GM19463 (cell line): Measurements from ENCODE around the gene CHTF18.

Experiments
- ATAC-seq: cut with Tn5 transposase; IDR thresholded peaks from one replicate; pipeline ENCODE4 v1.9.1; 2021; ENCODE audit warnings: mild to moderate bottlenecking, moderate library complexity; ENCODE audit not compliant: unreplicated experiment

Gene CHTF18

DNA sequence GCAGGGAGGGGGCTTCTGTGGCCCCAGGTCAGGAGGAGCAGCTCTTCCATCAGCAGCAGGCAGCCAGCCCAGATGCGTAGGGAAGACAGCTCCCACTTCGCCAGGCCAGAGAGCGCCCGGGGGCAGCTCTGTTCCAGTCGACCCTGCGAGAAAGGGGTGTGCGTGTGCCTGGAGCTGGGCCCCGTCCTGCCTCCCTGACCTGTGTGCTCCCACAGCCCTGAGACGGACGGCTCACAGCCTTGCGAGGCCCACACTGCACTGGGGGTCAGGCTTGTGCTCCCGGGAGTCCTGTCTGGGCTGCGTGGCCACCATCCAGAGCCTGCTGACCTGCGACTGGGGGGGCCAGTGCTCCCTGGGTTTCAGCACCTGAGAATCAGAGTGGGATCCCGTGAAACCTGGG lies 28.4 kb upstream of the CHTF18 start:
- no peak for ATAC-seq

DNA sequence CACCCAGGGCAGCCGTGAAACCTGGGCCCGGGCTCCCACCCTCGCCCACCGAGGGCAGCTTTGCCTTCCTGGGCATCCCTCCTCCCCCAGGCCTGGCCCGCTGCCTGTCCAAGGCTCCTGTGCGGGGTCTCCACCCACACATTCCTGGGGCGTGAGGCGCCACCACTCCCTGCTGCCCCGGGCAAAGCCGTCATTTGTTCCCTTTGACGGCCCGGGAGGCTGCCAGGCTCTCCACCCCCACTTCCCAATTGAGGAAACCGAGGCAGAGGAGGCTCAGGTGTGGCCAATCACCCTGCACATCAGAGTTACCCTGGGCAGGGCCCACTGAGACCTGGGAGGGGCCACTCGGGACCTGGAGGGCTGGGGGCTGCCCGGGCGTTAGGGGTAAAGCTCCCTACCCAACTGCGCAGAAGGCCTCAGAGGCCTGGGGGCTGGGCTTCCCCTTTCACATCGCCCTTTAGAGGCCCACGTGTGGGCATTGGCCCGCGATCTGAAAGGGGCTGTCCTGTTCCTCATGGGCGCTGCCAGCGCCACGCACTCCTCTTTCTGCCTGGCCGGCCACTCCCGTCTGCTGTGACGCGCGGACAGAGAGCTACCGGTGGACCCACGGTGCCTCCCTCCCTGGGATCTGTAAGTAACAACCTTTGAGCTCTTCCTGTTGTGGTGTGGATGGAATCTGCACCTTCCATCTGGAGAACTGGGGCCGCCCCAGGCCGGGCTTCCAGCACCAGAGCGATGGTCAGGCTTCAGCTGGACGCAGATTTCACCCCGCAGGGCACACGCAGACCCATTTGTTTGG lies 27.7 kb upstream of the CHTF18 start, which contains the start of gene MSLN:
TSS of gene MSLN (plus strand) at position 190 of the 799 bp plus-strand sequence. CDS start 1,947 bp downstream, outside the sequence.
- ATAC-seq, result no peak

DNA sequence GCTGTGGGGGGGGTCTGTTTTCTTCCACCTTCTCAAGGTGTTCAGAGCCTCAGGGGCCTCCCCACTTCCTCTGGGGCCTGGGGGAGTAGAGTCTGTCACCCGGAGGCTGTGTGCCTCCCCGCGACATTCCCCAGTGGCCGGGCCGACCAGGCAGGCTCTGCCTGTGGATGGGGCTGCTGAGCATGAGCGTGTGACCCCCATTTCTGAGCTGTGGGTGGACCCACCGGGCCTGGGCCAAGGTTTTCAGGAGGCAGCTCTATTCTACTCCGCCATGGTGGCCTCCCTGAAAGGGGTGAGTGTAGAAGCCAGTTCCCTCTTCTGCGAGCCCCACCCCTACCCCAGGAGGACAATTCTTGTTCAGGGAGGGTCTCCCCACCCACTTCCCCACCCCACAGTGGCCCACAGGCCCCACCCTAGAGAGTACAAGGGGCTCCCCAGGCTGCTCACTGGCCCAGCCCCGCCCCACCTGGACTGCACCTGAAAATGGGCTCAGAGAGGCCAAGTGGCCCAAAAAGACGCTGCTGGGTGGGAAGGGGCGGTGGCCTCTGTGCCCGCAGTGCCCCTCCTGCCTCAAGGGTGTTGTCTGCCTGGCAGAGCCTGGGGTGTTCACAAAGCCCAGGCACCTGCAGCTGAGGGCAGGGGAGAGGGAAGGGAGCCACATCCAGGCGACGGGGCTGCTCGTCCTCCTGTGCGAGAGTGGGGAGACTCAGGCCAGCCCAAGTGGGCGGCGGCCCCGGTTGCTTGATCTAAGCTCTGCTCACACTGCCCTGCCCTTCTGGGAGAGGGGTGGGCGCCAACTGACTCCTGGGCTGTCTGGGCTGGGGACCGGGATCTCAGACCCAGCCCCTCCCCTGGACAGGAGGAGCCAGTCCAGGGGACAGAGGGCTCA lies 26.6 kb upstream of the CHTF18 start:
- ATAC-seq, result no peak

DNA sequence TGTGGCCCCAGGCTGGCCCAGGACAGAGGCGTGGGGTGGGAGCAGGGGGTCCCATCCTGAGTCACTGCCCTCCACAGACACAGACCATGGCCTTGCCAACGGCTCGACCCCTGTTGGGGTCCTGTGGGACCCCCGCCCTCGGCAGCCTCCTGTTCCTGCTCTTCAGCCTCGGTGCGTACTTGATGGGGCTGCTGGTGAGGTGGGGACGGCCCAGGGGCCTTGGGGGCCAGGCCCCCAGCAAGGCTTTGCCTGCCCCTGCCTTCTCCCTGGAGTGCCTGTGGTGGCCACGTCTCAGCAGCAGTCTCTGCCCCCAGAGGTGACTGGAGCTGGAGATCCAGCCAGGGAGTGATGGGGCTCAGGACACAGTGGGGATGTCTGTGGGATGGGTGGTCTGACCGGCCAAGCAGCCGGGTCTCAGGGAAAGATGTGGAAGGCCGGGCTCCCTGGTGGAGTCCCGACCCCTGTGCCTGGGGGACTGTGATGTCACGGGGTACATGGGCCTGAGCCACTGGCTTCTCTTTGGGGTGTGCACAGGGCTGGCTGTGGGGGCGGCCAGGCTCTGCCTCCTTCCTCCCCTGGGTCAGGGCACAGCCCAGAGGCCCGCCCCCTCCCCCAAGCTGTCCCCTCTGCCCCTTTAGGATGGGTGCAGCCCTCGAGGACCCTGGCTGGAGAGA lies 25.7 kb upstream of the CHTF18 start:
- ATAC-seq, result no peak

DNA sequence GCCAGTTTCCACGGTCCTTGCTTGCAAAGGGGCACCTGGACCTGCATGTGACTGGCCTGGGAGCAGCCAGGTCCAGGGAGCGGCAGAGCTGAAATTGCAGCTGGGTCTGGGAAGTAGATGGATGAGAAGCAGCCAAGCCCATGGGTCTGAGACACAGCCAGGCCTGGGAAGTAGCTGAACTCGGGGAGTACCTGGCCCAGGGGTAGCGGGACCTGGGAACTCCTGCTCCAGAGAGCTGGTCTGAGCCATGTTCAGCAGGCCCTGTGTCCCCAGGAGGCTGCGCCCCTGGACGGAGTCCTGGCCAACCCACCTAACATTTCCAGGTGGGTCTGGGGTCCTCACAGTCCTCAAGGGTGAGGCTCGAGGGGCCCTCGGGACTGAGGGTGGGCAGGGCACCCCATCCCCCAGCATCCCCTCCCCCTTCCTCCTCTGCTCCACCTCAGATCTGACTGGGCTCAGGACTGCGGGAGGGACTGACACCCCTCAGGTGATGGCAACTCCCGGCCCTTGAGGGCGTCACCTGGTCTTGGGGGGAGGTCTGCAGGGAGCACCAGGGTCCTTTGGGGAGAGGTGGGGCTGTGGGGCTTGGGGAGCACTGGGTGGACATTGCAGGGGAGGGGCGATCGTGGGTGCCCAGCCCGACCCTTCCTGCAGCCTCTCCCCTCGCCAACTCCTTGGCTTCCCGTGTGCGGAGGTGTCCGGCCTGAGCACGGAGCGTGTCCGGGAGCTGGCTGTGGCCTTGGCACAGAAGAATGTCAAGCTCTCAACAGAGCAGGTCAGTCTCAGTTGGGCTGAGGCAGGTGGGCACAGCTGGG lies 24.8 kb upstream of the CHTF18 start:
- no peak for ATAC-seq

DNA sequence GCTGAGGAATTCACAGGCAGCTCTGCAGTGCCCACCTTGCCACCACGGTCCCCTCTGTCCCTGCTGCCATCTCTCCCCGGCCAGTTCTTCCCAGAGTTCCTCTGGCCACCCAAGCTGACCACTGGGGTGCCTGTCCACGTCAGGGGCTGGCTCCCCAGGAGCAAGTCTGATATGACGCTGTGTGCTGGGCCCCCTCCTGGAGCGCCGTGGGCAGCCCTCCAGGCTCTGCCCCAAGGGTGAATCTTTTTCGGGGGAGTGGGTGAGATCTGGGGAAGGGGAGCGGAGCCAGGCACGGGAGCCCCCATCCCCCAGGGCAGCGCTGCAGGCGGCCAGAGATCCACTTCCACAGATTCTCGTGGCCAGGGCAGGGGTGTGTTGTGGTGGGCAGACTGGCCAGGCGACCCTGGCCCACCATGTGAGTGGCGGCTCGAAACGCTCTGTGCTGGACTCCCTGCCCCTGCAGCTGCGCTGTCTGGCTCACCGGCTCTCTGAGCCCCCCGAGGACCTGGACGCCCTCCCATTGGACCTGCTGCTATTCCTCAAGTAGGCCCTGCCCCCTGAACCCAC lies 24.2 kb upstream of the CHTF18 start:
- ATAC-seq, result no peak

DNA sequence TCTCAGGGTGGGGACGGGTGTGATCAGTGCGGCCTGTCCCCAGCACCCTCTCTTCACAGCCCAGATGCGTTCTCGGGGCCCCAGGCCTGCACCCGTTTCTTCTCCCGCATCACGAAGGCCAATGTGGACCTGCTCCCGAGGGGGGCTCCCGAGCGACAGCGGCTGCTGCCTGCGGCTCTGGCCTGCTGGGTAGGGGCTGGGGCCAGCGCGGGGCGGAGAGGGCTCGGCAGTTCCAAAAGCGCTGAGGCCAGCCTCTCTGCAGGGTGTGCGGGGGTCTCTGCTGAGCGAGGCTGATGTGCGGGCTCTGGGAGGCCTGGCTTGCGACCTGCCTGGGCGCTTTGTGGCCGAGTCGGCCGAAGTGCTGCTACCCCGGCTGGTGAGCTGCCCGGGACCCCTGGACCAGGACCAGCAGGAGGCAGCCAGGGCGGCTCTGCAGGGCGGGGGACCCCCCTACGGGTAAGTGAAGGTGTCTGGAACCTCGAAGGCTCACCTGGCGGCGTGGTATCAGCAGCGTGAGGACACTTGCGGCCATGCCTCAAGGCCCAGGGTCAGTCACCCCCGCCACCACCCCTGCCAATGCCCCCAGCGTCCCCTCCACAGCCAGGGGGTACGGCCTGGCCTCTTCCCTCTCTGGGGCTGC lies 23.5 kb upstream of the CHTF18 start:
- ATAC-seq, result no peak

DNA sequence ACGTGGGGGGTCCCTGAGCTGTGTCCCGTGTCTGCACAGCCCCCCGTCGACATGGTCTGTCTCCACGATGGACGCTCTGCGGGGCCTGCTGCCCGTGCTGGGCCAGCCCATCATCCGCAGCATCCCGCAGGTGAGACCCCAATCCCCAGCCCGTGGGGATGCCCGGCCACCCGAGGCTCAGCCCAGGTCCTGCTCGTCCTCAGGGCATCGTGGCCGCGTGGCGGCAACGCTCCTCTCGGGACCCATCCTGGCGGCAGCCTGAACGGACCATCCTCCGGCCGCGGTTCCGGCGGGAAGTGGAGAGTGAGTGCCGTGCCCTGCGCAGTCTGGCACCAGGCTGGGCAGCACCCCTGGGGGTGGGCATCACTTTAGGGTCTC lies 22.9 kb upstream of the CHTF18 start:
- ATAC-seq, result no peak

DNA sequence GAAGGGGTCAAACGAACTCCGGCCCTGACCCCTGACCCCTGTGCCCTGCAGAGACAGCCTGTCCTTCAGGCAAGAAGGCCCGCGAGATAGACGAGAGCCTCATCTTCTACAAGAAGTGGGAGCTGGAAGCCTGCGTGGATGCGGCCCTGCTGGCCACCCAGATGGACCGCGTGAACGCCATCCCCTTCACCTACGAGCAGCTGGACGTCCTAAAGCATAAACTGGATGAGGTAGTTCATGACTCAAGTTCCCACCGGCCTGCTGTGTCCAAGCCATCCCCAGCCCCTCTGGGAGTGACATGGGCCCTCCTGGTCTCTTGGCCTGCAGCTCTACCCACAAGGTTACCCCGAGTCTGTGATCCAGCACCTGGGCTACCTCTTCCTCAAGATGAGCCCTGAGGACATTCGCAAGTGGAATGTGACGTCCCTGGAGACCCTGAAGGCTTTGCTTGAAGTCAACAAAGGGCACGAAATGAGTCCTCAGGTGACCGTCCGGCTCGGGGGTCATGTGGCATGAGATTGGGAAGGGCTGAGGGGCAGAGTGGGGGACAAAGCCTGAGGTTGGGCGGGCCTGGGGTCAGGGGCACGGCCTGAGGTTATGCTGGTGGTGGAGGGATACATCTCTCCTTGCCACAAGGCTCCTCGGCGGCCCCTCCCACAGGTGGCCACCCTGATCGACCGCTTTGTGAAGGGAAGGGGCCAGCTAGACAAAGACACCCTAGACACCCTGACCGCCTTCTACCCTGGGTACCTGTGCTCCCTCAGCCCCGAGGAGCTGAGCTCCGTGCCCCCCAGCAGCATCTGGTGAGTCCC lies 22.2 kb upstream of the CHTF18 start:
- ATAC-seq, result no peak

DNA sequence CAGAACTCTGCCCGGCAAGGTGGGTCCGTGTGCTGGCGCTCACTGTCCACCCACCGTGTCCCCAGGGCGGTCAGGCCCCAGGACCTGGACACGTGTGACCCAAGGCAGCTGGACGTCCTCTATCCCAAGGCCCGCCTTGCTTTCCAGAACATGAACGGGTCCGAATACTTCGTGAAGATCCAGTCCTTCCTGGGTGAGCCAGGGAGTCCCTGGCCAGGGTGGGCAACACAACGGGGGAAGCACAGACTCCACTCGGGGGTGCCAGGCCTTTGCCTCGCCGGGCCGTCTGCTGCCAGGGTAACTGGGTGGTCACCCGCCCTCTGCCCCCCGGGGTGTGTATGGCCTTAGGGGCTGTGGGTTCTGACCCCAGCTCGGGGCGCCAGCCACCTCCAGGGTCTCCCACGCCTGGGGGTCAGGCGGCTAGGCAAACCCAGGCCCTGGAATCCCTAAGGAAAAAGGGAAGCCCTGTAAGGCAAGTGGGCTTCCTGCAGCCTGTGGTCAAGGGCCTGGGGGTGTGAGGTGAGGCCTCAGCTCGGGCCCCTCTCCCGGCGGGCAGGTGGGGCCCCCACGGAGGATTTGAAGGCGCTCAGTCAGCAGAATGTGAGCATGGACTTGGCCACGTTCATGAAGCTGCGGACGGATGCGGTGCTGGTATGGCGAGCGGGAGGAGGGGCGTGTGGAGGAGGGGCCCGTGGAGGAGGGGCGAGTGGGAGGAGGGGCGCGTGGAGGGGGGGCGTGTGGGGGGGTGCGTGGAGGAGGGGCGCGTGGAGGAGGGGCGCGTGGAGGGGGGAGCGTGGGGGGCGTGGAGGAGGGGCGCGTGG lies 21.4 kb upstream of the CHTF18 start:
- no peak for ATAC-seq

DNA sequence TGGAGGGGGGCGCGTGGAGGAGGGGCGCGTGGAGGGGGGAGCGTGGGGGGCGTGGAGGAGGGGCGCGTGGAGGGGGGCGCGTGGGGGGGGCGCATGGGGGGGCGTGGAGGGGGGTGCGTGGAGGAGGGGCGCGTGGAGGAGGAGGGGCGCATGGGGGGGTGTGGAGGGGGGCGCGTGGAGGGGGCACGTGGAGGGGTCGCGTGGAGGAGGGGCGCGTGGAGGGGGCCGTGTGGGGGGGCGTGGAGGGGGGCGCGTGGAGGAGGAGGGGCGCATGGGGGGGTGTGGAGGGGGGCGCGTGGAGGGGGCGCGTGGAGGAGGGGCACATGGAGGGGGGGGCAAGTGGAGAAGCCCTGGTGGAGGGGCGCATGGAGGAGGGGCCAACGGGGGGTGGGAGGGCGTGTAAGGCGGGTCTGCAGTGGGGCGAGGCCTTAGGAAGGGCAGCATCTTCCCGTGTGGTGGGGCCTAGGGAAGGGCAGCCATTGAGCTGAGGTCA lies 20.6 kb upstream of the CHTF18 start:
- ATAC-seq, result no peak

DNA sequence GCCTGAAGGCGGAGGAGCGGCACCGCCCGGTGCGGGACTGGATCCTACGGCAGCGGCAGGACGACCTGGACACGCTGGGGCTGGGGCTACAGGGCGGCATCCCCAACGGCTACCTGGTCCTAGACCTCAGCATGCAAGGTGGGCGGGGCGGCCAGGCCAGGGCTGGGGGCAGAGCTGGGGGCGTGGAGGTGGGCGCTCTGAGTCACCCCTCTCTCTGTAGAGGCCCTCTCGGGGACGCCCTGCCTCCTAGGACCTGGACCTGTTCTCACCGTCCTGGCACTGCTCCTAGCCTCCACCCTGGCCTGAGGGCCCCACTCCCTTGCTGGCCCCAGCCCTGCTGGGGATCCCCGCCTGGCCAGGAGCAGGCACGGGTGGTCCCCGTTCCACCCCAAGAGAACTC lies 20.0 kb upstream of the CHTF18 start:
- no peak for ATAC-seq

DNA sequence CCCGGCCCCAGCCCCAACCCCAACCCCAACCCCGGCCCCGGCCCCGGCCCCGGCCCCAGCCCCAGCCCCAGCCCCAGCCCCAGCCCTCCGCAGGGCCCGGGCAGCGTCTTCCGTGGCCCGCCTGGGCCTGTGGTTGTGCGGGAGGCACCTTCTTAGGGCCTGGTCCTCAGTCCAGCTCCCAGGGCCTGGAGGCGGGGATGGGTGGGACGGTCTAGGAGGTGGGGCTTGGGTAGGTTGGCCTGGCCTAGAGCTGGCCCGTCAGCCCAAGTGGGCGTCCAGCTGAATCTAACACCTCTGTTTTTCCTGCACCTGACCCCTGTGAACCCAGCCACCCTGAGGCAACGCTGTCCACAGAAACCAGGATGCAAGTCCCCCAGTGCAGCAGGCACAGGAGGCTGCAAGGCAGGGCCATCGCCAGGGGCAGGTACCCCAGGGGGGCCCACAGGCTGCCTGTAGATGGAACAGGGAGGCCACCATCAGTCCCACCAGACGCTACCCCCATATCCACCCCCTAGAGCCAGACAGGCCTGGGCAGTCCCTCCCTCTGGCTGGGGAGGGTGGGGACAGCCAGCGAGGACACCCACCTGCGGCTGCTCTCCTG lies 19.1 kb upstream of the CHTF18 start:
- ATAC-seq, result no peak

DNA sequence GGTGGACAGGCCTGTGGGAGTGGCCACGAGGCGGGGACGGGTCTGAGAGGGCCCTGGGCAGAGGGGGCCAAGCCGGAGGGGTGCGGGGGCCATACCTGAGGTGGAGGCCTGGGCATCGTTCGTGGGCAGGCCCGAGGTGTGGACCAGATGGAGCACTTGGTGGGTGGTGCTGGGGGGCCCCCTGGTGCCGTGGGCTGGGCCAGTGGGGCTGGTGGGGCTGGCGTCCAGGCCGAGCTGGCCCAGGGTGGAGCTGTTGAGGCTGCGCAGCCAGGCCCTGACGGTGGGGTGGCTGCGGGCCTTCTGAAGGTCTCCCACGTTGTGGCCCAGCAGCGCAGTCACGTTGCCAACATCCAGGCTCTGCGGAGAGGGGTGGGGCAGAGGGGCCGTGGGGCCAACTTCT lies 18.5 kb upstream of the CHTF18 start:
- no peak for ATAC-seq

DNA sequence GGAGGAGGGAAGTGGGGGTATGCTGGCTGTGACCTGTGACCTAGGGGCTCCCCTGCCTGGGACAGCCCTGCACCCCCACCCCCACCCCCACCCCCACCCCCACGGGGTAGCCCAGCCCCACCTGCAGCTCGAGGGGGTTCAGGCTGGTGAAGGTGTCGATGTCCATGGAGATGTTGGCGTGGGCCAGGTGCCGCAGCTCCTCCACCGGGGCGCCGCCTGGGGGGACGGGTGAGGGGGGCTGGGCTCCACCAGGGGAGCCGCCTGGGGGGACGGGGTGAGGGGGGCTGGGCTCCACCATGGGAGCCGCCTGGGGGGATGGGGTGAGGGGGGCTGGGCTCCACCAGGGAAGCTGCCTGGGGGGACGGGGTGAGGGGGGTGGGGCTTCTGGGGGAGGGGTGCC lies 18.0 kb upstream of the CHTF18 start:
- no peak for ATAC-seq

DNA sequence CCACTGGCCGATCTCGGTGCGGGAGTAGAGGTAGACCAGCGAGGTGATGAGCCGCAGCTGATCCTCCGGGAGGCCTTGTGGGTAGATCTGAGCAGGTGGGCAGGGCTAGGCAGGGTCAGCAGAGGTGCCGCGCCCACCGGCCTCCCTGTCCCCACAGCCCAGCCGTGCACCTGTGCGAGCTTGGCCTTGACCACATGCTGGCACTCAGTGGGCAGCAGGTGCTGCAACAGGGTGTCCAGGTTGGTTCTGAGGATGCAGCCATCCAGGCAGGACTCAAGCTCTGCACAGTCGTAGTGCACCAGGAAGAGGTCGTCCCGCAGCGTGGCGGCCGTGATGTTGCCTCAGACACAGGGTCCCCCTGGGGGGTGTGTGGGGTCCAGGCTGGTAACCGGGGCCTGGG lies 15.5 kb upstream of the CHTF18 start:
- ATAC-seq, result no peak
